Karpas-422 (cell line): Measurements from ENCODE around the gene NAA20. TPM values are rescaled to one million over a fixed set of nuclear protein-coding genes. Genes with fewer than 3 reads are reported as not detected.

Experiments
- DNase-seq: peaks from one replicate; pipeline ENCODE4 v3.0.0-alpha.2; 2015
- H2AFZ ChIP-seq: fragments of 200-600 bp; sonication (generic); 2 replicates; pipeline ENCODE4 v1.6.1; 2014; ENCODE audit warnings: antibody characterized with exemption, low read length, mixed read lengths
- H3K27ac ChIP-seq: fragments of 200-600 bp; sonication (generic); 2 replicates; pipeline ENCODE4 v1.5.1; 2014; ENCODE audit warnings: mild to moderate bottlenecking, low read length, moderate library complexity
- H3K27me3 ChIP-seq: fragments of 200-600 bp; sonication (generic); 2 replicates; pipeline ENCODE4 v1.6.1; 2014; ENCODE audit warnings: low read length, mixed read lengths
- H3K36me3 ChIP-seq: fragments of 200-600 bp; sonication (generic); 2 replicates; pipeline ENCODE4 v1.6.1; 2014; ENCODE audit warnings: low read length, mixed read lengths; ENCODE audit not compliant: insufficient read depth
- H3K4me1 ChIP-seq: fragments of 200-600 bp; sonication (generic); 2 replicates; pipeline ENCODE4 v1.6.1; 2014; ENCODE audit warnings: mild to moderate bottlenecking, low read length, mixed read lengths
- H3K4me2 ChIP-seq: fragments of 200-600 bp; sonication (generic); 2 replicates; pipeline ENCODE4 v1.6.1; 2014; ENCODE audit warnings: low read length, low read depth, mild to moderate bottlenecking; ENCODE audit not compliant: poor library complexity, severe bottlenecking
- H3K4me3 ChIP-seq: fragments of 200-600 bp; sonication (generic); 2 replicates; pipeline ENCODE4 v1.5.1; 2014; ENCODE audit warnings: mild to moderate bottlenecking, antibody characterized with exemption, low read length, mixed read lengths
- H3K79me2 ChIP-seq: fragments of 200-600 bp; sonication (generic); 2 replicates; pipeline ENCODE4 v1.6.1; 2014; ENCODE audit warnings: mild to moderate bottlenecking, low read length, mixed read lengths
- H3K9ac ChIP-seq: fragments of 200-600 bp; sonication (generic); 2 replicates; pipeline ENCODE4 v1.6.0; 2014; ENCODE audit warnings: low read length
- H3K9me2 ChIP-seq: fragments of 200-600 bp; sonication (generic), shearing (Covaris generic); replicated peaks from 2 replicates; pipeline ENCODE4 v1.6.0; 2014; ENCODE audit warnings: mild to moderate bottlenecking, low read length, moderate library complexity; ENCODE audit not compliant: insufficient read depth
- H3K9me3 ChIP-seq: fragments of 300-700, 200-600 bp; sonication (generic); 2 replicates; pipeline ENCODE4 v1.6.1; 2014; ENCODE audit warnings: low read length, mixed read lengths
- H4K20me1 ChIP-seq: fragments of 200-600 bp; sonication (generic); 2 replicates; pipeline ENCODE4 v1.6.1; 2014; ENCODE audit warnings: mild to moderate bottlenecking, antibody characterized with exemption, low read length, low read depth; ENCODE audit not compliant: insufficient read depth
- total RNA-seq: library from RNA; depleted of rRNA; stranded (reverse); fragments of >200 nt; shearing (Covaris generic); gene quantifications from 2 replicates; pipeline ENCODE4 v1.2.3, GENCODE V29; 2014; ENCODE audit warnings: low replicate concordance

NAA20 gene
- total RNA-seq, 1 experiment from 2014 or later, result 32.8 TPM

- Histone ChIP-seq H3K4me1 (no peaks in the 10 kb centered on the region), H3K9ac (no peak overlapping the region), H3K4me2 (no peak overlapping the region), H4K20me1 (no peaks in the 10 kb centered on the region), H2AFZ (no peak overlapping the region), H3K9me2 (no peaks in the 10 kb centered on the region), H3K9me3 (no peaks in the 10 kb centered on the region), H3K27me3 (peaks cover 3% of the 10 kb centered on the region; the same call in 1 of the 2 replicates), H3K79me2 (no peaks in the 10 kb centered on the region), H3K36me3 (no peaks in the 10 kb centered on the region), H3K27ac (no peak overlapping the region), H3K4me3 (no peak overlapping the region)
- no peak for DNase-seq
Observed at GRCh38 chr20:19986419-19986818, 30.7 kb upstream of the NAA20 start.

- Histone ChIP-seq H3K9me3 (no peaks in the 10 kb centered on the region), H3K9ac (no peak overlapping the region), H4K20me1 (no peaks in the 10 kb centered on the region), H3K79me2 (no peaks in the 10 kb centered on the region), H2AFZ (no peak overlapping the region), H3K27ac (no peak overlapping the region), H3K4me3 (no peak overlapping the region), H3K36me3 (no peaks in the 10 kb centered on the region), H3K4me2 (no peak overlapping the region), H3K27me3 (peaks cover 3% of the 10 kb centered on the region), H3K4me1 (no peaks in the 10 kb centered on the region), H3K9me2 (no peaks in the 10 kb centered on the region)
- DNase-seq, result no peak
Observed at GRCh38 chr20:19987046-19987445, 30.1 kb upstream of the NAA20 start.

GRCh38 chr20:19990850-19991249 is 26.3 kb upstream of the NAA20 start:
- Histone ChIP-seq H2AFZ (no peak overlapping the region), H3K27ac (no peak overlapping the region), H3K36me3 (no peaks in the 10 kb centered on the region), H3K4me1 (no peaks in the 10 kb centered on the region), H3K9ac (no peak overlapping the region), H3K79me2 (no peaks in the 10 kb centered on the region), H3K4me2 (no peak overlapping the region), H4K20me1 (no peaks in the 10 kb centered on the region), H3K9me3 (no peaks in the 10 kb centered on the region), H3K9me2 (no peaks in the 10 kb centered on the region), H3K27me3 (no peaks in the 10 kb centered on the region; the same call in 1 of the 2 replicates), H3K4me3 (no peak overlapping the region)
- DNase-seq, result no peak

GRCh38 chr20:19991308-19991707 is 25.9 kb upstream of the NAA20 start:
- Histone ChIP-seq H3K9ac (no peak overlapping the region), H3K36me3 (no peaks in the 10 kb centered on the region), H3K79me2 (no peaks in the 10 kb centered on the region), H3K4me1 (no peaks in the 10 kb centered on the region), H3K27ac (no peak overlapping the region), H3K9me2 (no peaks in the 10 kb centered on the region), H4K20me1 (no peaks in the 10 kb centered on the region), H3K27me3 (no peaks in the 10 kb centered on the region; the same call in 1 of the 2 replicates), H3K4me3 (no peak overlapping the region), H2AFZ (no peak overlapping the region), H3K4me2 (no peak overlapping the region), H3K9me3 (no peaks in the 10 kb centered on the region)
- no peak for DNase-seq

GRCh38 chr20:19991854-19992253 is 25.3 kb upstream of the NAA20 start:
- no peak for DNase-seq
- H3K4me1 ChIP-seq, result no peaks in the 10 kb centered on the region
- no peaks in the 10 kb centered on the region; the same call in 1 of the 2 replicates for H3K27me3 ChIP-seq
- H2AFZ ChIP-seq, result no peak overlapping the region
- H3K9me2 ChIP-seq, result no peaks in the 10 kb centered on the region
- no peak overlapping the region for H3K4me2 ChIP-seq
- H3K9ac ChIP-seq, result no peak overlapping the region
- H3K36me3 ChIP-seq, result no peaks in the 10 kb centered on the region
- H3K79me2 ChIP-seq, result no peaks in the 10 kb centered on the region
- no peak overlapping the region for H3K4me3 ChIP-seq
- no peaks in the 10 kb centered on the region for H3K9me3 ChIP-seq
- no peak overlapping the region for H3K27ac ChIP-seq
- no peaks in the 10 kb centered on the region for H4K20me1 ChIP-seq

- H3K9me3 ChIP-seq, result no peaks in the 10 kb centered on the region
- no peak overlapping the region for H3K27ac ChIP-seq
- no peak overlapping the region for H3K4me3 ChIP-seq
- no peak overlapping the region for H3K9ac ChIP-seq
- H3K36me3 ChIP-seq, result no peaks in the 10 kb centered on the region
- H3K9me2 ChIP-seq, result no peaks in the 10 kb centered on the region
- no peaks in the 10 kb centered on the region; the same call in 1 of the 2 replicates for H3K27me3 ChIP-seq
- H3K79me2 ChIP-seq, result no peaks in the 10 kb centered on the region
- H3K4me2 ChIP-seq, result no peak overlapping the region
- H3K4me1 ChIP-seq, result no peaks in the 10 kb centered on the region
- H2AFZ ChIP-seq, result no peak overlapping the region
- DNase-seq, result no peak
- H4K20me1 ChIP-seq, result no peaks in the 10 kb centered on the region
Observed at GRCh38 chr20:19992996-19993908, 23.9 kb upstream of the NAA20 start.

GRCh38 chr20:19993958-19994669 is 23.0 kb upstream of the NAA20 start:
- Histone ChIP-seq H3K4me3 (no peak overlapping the region), H3K27ac (no peak overlapping the region), H3K4me1 (no peaks in the 10 kb centered on the region), H3K4me2 (no peak overlapping the region), H3K36me3 (no peaks in the 10 kb centered on the region), H3K9me3 (no peaks in the 10 kb centered on the region), H3K79me2 (no peaks in the 10 kb centered on the region), H2AFZ (no peak overlapping the region), H4K20me1 (no peaks in the 10 kb centered on the region), H3K9me2 (no peaks in the 10 kb centered on the region), H3K27me3 (no peaks in the 10 kb centered on the region; the same call in 1 of the 2 replicates), H3K9ac (no peak overlapping the region)
- DNase-seq, result no peak

- no peaks in the 10 kb centered on the region for H3K9me3 ChIP-seq
- no peaks in the 10 kb centered on the region for H3K9me2 ChIP-seq
- H3K4me1 ChIP-seq, result no peaks in the 10 kb centered on the region
- H2AFZ ChIP-seq, result no peak overlapping the region
- no peaks in the 10 kb centered on the region for H4K20me1 ChIP-seq
- no peaks in the 10 kb centered on the region; the same call in 1 of the 2 replicates for H3K27me3 ChIP-seq
- no peaks in the 10 kb centered on the region for H3K79me2 ChIP-seq
- DNase-seq, result peak; percentile 83
- H3K27ac ChIP-seq, result no peak overlapping the region
- H3K4me2 ChIP-seq, result no peak overlapping the region
- no peak overlapping the region for H3K9ac ChIP-seq
- no peak overlapping the region for H3K4me3 ChIP-seq
- no peaks in the 10 kb centered on the region for H3K36me3 ChIP-seq
Observed at GRCh38 chr20:19995220-19995863, 21.8 kb upstream of the NAA20 start.
